ENCODE measurements around the gene ABCF3.

The ABCF3 gene

DNA sequence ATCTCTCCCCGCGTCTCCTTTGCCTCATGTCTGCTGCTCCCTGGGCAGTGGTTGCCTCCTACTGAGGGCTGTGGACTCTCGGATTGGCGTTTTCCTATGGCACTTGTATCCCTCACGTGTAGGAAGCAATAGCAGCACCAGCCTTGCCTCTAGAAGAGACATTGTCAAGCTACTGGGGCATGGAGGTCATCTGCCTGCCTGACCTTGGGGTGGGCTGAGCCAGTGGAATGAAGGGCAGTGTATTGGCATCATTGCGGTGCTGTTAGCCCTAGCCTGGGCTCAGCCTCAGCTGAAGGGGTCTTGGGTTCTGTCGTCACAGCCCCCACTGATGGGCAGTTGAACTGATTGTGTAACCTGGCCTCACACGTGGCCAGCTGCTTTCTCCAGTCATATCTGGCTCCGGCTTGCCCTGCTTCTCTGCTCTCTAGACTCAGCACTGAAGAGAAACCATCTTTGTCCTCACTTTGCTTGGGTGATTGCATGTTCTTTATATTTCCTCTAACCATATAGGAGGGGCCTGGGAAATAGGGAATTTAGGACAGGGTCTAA, 8.1 kb downstream of the ABCF3 start:
- H3K4me3 ChIP-seq (replicated peaks; ENCODE audit: low read depth, low read length), result no peak overlapping the region
- no peak for DNase-seq (ENCODE audit: low read depth)
- TF ChIP-seq, protein P1, sequence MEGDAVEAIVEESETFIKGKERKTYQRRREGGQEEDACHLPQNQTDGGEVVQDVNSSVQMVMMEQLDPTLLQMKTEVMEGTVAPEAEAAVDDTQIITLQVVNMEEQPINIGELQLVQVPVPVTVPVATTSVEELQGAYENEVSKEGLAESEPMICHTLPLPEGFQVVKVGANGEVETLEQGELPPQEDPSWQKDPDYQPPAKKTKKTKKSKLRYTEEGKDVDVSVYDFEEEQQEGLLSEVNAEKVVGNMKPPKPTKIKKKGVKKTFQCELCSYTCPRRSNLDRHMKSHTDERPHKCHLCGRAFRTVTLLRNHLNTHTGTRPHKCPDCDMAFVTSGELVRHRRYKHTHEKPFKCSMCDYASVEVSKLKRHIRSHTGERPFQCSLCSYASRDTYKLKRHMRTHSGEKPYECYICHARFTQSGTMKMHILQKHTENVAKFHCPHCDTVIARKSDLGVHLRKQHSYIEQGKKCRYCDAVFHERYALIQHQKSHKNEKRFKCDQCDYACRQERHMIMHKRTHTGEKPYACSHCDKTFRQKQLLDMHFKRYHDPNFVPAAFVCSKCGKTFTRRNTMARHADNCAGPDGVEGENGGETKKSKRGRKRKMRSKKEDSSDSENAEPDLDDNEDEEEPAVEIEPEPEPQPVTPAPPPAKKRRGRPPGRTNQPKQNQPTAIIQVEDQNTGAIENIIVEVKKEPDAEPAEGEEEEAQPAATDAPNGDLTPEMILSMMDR (IDR thresholded peaks at IDR 0.05; ENCODE audit: low read length, missing control alignments), result no peak

DNA sequence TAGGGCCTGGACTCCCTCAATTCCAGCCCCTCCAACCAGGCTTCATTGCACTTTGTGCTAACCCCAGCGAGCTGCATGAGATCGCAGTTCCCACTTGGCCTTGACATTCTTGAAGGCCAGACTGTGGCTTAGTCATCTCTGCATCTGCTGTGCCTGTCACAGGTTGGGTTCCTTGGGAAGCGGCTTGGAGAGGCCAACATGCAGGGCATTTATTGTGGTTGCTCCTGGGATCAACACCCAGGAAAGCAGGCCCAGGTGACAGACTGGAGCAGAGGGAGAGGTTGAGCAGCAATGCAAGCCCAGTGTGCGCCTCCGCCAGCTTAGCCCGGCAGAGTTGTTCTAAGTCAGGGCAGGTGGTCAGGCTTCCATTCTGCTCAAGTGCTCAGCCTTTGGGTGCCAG, 10.5 kb downstream of the ABCF3 start:
- TF ChIP-seq, protein P1 (IDR thresholded peaks at IDR 0.05; ENCODE audit: low read length, missing control alignments), result no peak
- DNase-seq (ENCODE audit: low read depth), result no peak
- no peak overlapping the region for H3K4me3 ChIP-seq (replicated peaks; ENCODE audit: low read depth, low read length)

DNA sequence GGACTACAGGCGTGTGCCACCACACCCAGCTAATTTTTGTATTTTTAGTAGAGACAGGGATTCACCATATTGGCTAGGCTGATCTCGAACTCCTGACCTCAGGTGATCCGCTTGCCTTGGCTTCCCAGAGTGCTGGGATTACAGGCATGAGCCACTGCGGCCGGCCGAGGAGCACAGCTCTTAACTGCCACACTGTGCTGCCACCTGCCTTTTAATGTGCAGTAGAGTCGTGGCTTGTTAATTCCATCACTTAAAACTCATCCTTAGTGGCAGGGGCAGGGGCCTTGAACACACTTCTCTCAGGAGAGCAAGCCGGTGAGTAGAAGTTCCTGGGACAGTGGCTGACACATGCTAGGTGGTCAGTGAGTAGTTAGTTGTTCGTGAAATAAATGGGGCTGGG, 12.5 kb downstream of the ABCF3 start:
- H3K4me3 ChIP-seq (replicated peaks; ENCODE audit: low read depth, low read length), result no peak overlapping the region
- TF ChIP-seq, protein P1 (IDR thresholded peaks at IDR 0.05; ENCODE audit: low read length, missing control alignments), result no peak
- DNase-seq (ENCODE audit: low read depth), result no peak

DNA sequence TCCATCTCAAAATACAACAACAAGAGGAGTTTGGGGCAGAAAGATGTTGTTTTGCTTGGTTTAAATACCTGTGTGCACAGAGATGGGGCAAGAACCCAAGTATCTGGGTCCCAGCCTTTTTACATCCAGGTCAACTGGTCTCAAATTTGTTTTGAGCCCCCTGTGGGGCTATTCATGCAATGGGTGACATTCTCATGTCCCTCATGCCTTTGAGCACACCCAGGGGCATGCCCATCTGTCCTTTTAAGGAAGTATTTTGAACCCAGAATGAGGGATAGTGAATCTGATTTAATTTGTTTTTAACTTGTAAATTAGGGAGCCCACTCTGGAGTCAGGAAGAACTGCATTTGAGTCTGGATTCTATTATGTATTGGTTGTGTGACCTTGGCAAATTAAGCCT, 14.8 kb downstream of the ABCF3 start:
- TF ChIP-seq, protein P1 (IDR thresholded peaks at IDR 0.05; ENCODE audit: low read length, missing control alignments), result no peak
- DNase-seq (ENCODE audit: low read depth), result no peak
- no peak overlapping the region for H3K4me3 ChIP-seq (replicated peaks; ENCODE audit: low read depth, low read length)

DNA sequence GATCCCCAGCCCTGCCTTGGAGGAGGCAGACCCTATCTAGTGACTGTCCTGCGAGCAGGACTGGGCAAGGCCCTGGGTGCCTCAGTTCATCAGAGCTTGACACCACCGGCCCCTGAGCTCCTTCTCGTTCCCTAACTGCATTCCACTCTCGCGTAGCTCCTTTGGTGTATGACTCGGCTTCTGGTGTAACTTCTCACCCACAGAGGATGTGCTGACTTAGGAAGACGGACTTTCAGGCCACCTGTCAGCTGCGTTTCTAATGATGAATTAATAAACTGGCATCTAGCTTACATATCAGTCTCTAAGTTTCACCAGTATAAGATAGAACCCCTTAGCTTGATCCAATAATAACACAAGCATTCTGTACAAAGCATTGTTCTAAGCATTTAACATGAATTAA, 17.5 kb downstream of the ABCF3 start:
- DNase-seq (ENCODE audit: low read depth), result no peak
- no peak overlapping the region for H3K4me3 ChIP-seq (replicated peaks; ENCODE audit: low read depth, low read length)
- TF ChIP-seq, protein P1 (IDR thresholded peaks at IDR 0.05; ENCODE audit: low read length, missing control alignments), result no peak

DNA sequence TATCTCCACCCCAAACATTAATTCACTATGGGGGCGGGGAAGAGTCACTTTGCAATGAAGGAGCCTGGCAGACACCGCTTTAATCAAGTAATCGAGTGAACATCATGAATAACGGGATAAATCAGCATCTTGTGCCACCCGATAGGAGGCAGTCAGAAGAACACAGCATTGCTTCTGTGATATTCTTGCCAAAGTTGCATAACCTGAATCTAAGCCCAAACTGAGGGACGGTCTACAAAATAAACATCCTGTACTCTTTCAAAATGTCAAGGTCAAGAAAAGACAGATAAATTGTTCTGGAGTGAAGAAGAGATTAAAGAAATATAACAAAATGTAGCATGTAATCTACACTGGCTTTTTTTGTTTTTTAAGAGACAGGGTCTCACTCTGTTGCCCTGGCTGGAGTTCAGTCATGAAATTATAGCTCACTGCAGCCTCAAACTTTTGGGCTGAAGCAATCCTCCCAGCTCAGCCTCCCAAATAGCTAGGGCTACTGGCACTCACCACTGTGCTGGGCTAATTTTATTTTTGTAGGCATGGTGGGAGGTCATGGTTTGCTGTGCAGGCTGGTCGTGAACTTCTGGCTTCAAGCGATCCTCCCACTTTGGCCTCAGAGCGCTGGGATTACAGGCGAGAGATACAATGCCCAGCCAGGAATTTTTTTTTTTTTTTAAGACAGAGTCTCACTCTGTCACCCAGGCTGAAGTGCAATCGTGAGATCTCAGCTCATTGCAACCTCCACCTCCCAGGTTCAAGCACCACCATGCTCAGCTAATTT, 23.3 kb downstream of the ABCF3 start:
- peak; percentile 17 for DNase-seq (ENCODE audit: low read depth)
- TF ChIP-seq, protein P1 (IDR thresholded peaks at IDR 0.05; ENCODE audit: low read length, missing control alignments), result no peak
- no peak overlapping the region for H3K4me3 ChIP-seq (replicated peaks; ENCODE audit: low read depth, low read length)

DNA sequence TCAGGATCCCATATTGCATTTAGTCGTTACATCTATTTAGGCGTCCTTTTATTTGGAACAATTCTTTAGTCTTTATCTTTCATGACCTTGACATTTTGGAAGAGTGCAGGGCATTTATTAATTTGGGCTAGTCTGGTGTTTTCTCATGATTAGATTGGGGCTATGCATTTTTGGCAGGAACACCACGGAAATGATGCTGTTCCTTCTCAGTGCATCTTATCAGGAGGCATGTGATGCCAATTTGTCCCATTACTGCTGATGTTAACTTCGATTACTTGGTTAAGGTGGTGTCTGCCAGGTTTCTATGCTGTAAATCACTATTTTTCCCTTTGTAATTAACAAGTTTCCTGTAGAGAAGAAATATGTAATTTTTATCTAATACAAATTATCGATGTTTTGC, 25.3 kb downstream of the ABCF3 start:
- H3K4me3 ChIP-seq (replicated peaks; ENCODE audit: low read depth, low read length), result no peak overlapping the region
- DNase-seq (ENCODE audit: low read depth), result no peak
- TF ChIP-seq, protein P1 (IDR thresholded peaks at IDR 0.05; ENCODE audit: low read length, missing control alignments), result no peak

Data from fibroblast of pulmonary artery (primary cell).